Measurements from ENCODE around the gene PGP. TPM values are rescaled to one million over a fixed set of nuclear protein-coding genes. Genes with fewer than 3 reads are reported as not detected.
"Not testable (repeated sequence)": the region's sequence is repeated elsewhere in the genome, so short reads cannot be mapped to it uniquely, and the experiment has no call there.

Gene PGP
- total RNA-seq, result 9.8 TPM

- H3K9me3 ChIP-seq (ENCODE audit: low read depth, low read length), result no peaks in the 10 kb centered on the region
- peaks cover 30% of the 10 kb centered on the region for H3K4me1 ChIP-seq (ENCODE audit: insufficient read depth, low read length)
- H3K27me3 ChIP-seq (ENCODE audit: insufficient read depth, low read length), result no peaks in the 10 kb centered on the region
- H3K4me3 ChIP-seq (ENCODE audit: low read length), result peak within 1 kb of the TSS; percentile 69
Measured at GRCh38 chr16:2214719-2214968, at the start of gene PGP. TSS of gene PGP (minus strand) at chr16:2214840. CDS start at chr16:2214777, 63 bp downstream.

- H3K9me3 ChIP-seq (ENCODE audit: low read depth, low read length); H3K4me3 ChIP-seq (ENCODE audit: low read length); H3K27me3 ChIP-seq (ENCODE audit: insufficient read depth, low read length): not testable (repeated sequence)
- H3K4me1 ChIP-seq (ENCODE audit: insufficient read depth, low read length), result peaks cover 15% of the 10 kb centered on the region
Measured at GRCh38 chr16:2263026-2263425, 48.4 kb upstream of the PGP start.

GRCh38 chr16:2260250-2260649 is 45.6 kb upstream of the PGP start:
- Histone ChIP-seq H3K4me3 (ENCODE audit: low read length) (no peak overlapping the region), H3K27me3 (ENCODE audit: insufficient read depth, low read length) (no peaks in the 10 kb centered on the region), H3K4me1 (ENCODE audit: insufficient read depth, low read length) (no peaks in the 10 kb centered on the region), H3K9me3 (ENCODE audit: low read depth, low read length) (no peaks in the 10 kb centered on the region)

GRCh38 chr16:2258530-2258929 is 43.9 kb upstream of the PGP start:
- H3K4me3 ChIP-seq (ENCODE audit: low read length); H3K4me1 ChIP-seq (ENCODE audit: insufficient read depth, low read length); H3K9me3 ChIP-seq (ENCODE audit: low read depth, low read length); H3K27me3 ChIP-seq (ENCODE audit: insufficient read depth, low read length): not testable (repeated sequence)

GRCh38 chr16:2257726-2258125 is 43.1 kb upstream of the PGP start:
- Histone ChIP-seq H3K27me3 (ENCODE audit: insufficient read depth, low read length) (no peaks in the 10 kb centered on the region), H3K4me3 (ENCODE audit: low read length) (no peak overlapping the region), H3K9me3 (ENCODE audit: low read depth, low read length) (no peaks in the 10 kb centered on the region), H3K4me1 (ENCODE audit: insufficient read depth, low read length) (no peaks in the 10 kb centered on the region)

GRCh38 chr16:2256531-2257140 is 42.0 kb upstream of the PGP start:
- Histone ChIP-seq H3K4me3 (ENCODE audit: low read length) (no peak overlapping the region), H3K4me1 (ENCODE audit: insufficient read depth, low read length) (peaks cover 6% of the 10 kb centered on the region), H3K27me3 (ENCODE audit: insufficient read depth, low read length) (no peaks in the 10 kb centered on the region), H3K9me3 (ENCODE audit: low read depth, low read length) (no peaks in the 10 kb centered on the region)

GRCh38 chr16:2253293-2253692 is 38.7 kb upstream of the PGP start:
- peaks cover 17% of the 10 kb centered on the region for H3K4me1 ChIP-seq (ENCODE audit: insufficient read depth, low read length)
- no peaks in the 10 kb centered on the region for H3K9me3 ChIP-seq (ENCODE audit: low read depth, low read length)
- no peak overlapping the region for H3K4me3 ChIP-seq (ENCODE audit: low read length)
- no peaks in the 10 kb centered on the region for H3K27me3 ChIP-seq (ENCODE audit: insufficient read depth, low read length)

- H3K4me1 ChIP-seq (ENCODE audit: insufficient read depth, low read length), result peaks cover 17% of the 10 kb centered on the region
- H3K27me3 ChIP-seq (ENCODE audit: insufficient read depth, low read length), result no peaks in the 10 kb centered on the region
- H3K9me3 ChIP-seq (ENCODE audit: low read depth, low read length), result no peaks in the 10 kb centered on the region
- no peak overlapping the region for H3K4me3 ChIP-seq (ENCODE audit: low read length)
Measured at GRCh38 chr16:2252806-2253148, 38.1 kb upstream of the PGP start.

- no peaks in the 10 kb centered on the region for H3K9me3 ChIP-seq (ENCODE audit: low read depth, low read length)
- H3K4me1 ChIP-seq (ENCODE audit: insufficient read depth, low read length), result peaks cover 17% of the 10 kb centered on the region
- no peaks in the 10 kb centered on the region for H3K27me3 ChIP-seq (ENCODE audit: insufficient read depth, low read length)
- H3K4me3 ChIP-seq (ENCODE audit: low read length), result peak within 1 kb of the TSS; percentile 56
Measured at GRCh38 chr16:2251296-2252111, 36.9 kb upstream of the PGP start, which contains the start of gene ECI1. TSS of gene ECI1 (minus strand) at chr16:2251587. CDS start at chr16:2251566, 21 bp downstream.

- peak overlapping the region; percentile 56 for H3K4me3 ChIP-seq (ENCODE audit: low read length)
- H3K4me1 ChIP-seq (ENCODE audit: insufficient read depth, low read length), result peaks cover 17% of the 10 kb centered on the region
Measured at GRCh38 chr16:2250652-2251295, 36.1 kb upstream of the PGP start.

GRCh38 chr16:2246301-2246885 is 31.8 kb upstream of the PGP start:
- no peaks in the 10 kb centered on the region for H3K9me3 ChIP-seq (ENCODE audit: low read depth, low read length)
- no peaks in the 10 kb centered on the region for H3K27me3 ChIP-seq (ENCODE audit: insufficient read depth, low read length)
- no peak overlapping the region for H3K4me3 ChIP-seq (ENCODE audit: low read length)
- peaks cover 10% of the 10 kb centered on the region for H3K4me1 ChIP-seq (ENCODE audit: insufficient read depth, low read length)

More at GRCh38 chr16:2250652-2251295, 36.1 kb upstream of the PGP start:
- H3K27me3 ChIP-seq (ENCODE audit: insufficient read depth, low read length), result no peaks in the 10 kb centered on the region
- H3K9me3 ChIP-seq (ENCODE audit: low read depth, low read length), result no peaks in the 10 kb centered on the region

- Histone ChIP-seq H3K4me1 (ENCODE audit: insufficient read depth, low read length) (peaks cover 3% of the 10 kb centered on the region), H3K9me3 (ENCODE audit: low read depth, low read length) (no peaks in the 10 kb centered on the region), H3K27me3 (ENCODE audit: insufficient read depth, low read length) (no peaks in the 10 kb centered on the region), H3K4me3 (ENCODE audit: low read length) (no peak overlapping the region)
Measured at GRCh38 chr16:2244926-2245795, 30.5 kb upstream of the PGP start.

- no peaks in the 10 kb centered on the region for H3K4me1 ChIP-seq (ENCODE audit: insufficient read depth, low read length)
- H3K9me3 ChIP-seq (ENCODE audit: low read depth, low read length), result no peaks in the 10 kb centered on the region
- no peaks in the 10 kb centered on the region for H3K27me3 ChIP-seq (ENCODE audit: insufficient read depth, low read length)
Measured at GRCh38 chr16:2244301-2244700, 29.7 kb upstream of the PGP start.

GRCh38 chr16:2243781-2244180 is 29.1 kb upstream of the PGP start:
- no peaks in the 10 kb centered on the region for H3K9me3 ChIP-seq (ENCODE audit: low read depth, low read length)
- no peaks in the 10 kb centered on the region for H3K4me1 ChIP-seq (ENCODE audit: insufficient read depth, low read length)
- no peaks in the 10 kb centered on the region for H3K27me3 ChIP-seq (ENCODE audit: insufficient read depth, low read length)
- H3K4me3 ChIP-seq (ENCODE audit: low read length), result no peak overlapping the region

More at GRCh38 chr16:2244301-2244700, 29.7 kb upstream of the PGP start:
- H3K4me3 ChIP-seq (ENCODE audit: low read length), result no peak overlapping the region
